K562 (cell line): Measurements from ENCODE around the gene LMBR1. TPM values are rescaled to one million over a fixed set of nuclear protein-coding genes. Genes with fewer than 3 reads are reported as not detected.

Experiments used
- BRCA1 ChIP-seq, 2 experiments: fragments of 450-650 bp in 1 of 2; sonication (generic) in 1 of 2; formaldehyde crosslinking in 1 of 2; IDR thresholded peaks; 2 replicates each; pipeline versions ENCODE4 v1.5.0 to v1.6.1; 2017 to 2020; ENCODE audit warnings: mild to moderate bottlenecking in 1 of 2, missing genetic modification reagents in 1 of 2
- CBFA2T3 ChIP-seq: fragments of 450-650 bp; IDR thresholded peaks from 2 replicates; pipeline ENCODE4 v1.6.1; 2017
- CREB3 ChIP-seq: fragments of 450-650 bp; conservative IDR thresholded peaks from 2 replicates; pipeline ENCODE4 v1.6.1; 2016; ENCODE audit warnings: missing genetic modification characterization, low read depth, mild to moderate bottlenecking, missing compliant biosample characterization, moderate library complexity
- HNRNPUL1 ChIP-seq: fragments of 200-400 bp; formaldehyde crosslinking; IDR thresholded peaks from 2 replicates; pipeline ENCODE4 v1.6.1; 2017; ENCODE audit warnings: low read length
- HOMEZ ChIP-seq: fragments of 250-450 bp; sonication (Bioruptor Pico); IDR thresholded peaks from 2 replicates; pipeline ENCODE4 v1.4.0; 2020; ENCODE audit warnings: mild to moderate bottlenecking, moderate library complexity
- ILK ChIP-seq: fragments of 450-650 bp; IDR thresholded peaks from 2 replicates; pipeline ENCODE4 v1.6.1; 2016; ENCODE audit warnings: missing genetic modification characterization, low read depth, mild to moderate bottlenecking, missing compliant biosample characterization, moderate library complexity, borderline replicate concordance
- MIER1 ChIP-seq: fragments of 450-650 bp; IDR thresholded peaks from 2 replicates; pipeline ENCODE4 v1.6.1; 2016; ENCODE audit warnings: antibody characterized with exemption, mild to moderate bottlenecking, low read depth
- MTA1 ChIP-seq: fragments of 450-650 bp; IDR thresholded peaks from 2 replicates; pipeline ENCODE4 v1.6.1; 2017; ENCODE audit warnings: borderline replicate concordance
- MTF1 ChIP-seq: fragments of 250-450 bp; sonication (Bioruptor Pico); IDR thresholded peaks from 2 replicates; pipeline ENCODE4 v1.9.0; 2021; ENCODE audit warnings: moderate library complexity, mild to moderate bottlenecking, inconsistent platforms, borderline replicate concordance
- NKRF ChIP-seq: fragments of 450-650 bp; IDR thresholded peaks from 2 replicates; pipeline ENCODE4 v1.6.1; 2016; ENCODE audit warnings: borderline replicate concordance
- NRF1 ChIP-seq, 2 experiments: fragments of 450-650 bp; IDR thresholded peaks in 1 of 2; conservative IDR thresholded peaks in 1 of 2; 2 replicates each; pipeline ENCODE4 v1.6.1; 2014; ENCODE audit warnings: mild to moderate bottlenecking in 2 of 2
- POLR2A ChIP-seq: fragments of 450-650 bp; conservative IDR thresholded peaks from 2 replicates; pipeline ENCODE4 v1.6.1; 2016
- TFAP4 ChIP-seq: sonication (generic); formaldehyde crosslinking; IDR thresholded peaks from 2 replicates; pipeline ENCODE4 v1.8.0; 2022; ENCODE audit warnings: missing genetic modification reagents, mild to moderate bottlenecking, moderate library complexity, borderline replicate concordance
- ZNF175 ChIP-seq: fragments of 200-800 bp; sonication (Bioruptor generic); IDR thresholded peaks from 2 replicates; pipeline ENCODE4 v1.6.1; 2016; ENCODE audit warnings: low read depth, mild to moderate bottlenecking, missing genetic modification characterization, missing compliant biosample characterization
- polyA plus RNA-seq, 8 experiments: library from polyadenylated mRNA; depleted of rRNA in 4 of 8; stranded (reverse) in 5 of 8; unstranded in 3 of 8; fragments of >200 nt; fragmentation: Nextera tagmentation in 2 of 8; fragmentation: Illumina TruSeq in 1 of 8; extraction: Ambion mirVana in 2 of 8; extraction: Trizol in 1 of 8; gene quantifications; 2 replicates each; pipeline versions ENCODE4 v1.2.1 to v1.2.3, GENCODE V29; 2011 to 2014; ENCODE audit warnings: inconsistent platforms in 1 of 8, missing spikeins in 1 of 8
- total RNA-seq, 7 experiments: library from RNA; depleted of rRNA in 6 of 7; stranded (reverse); fragments of >200 nt in 6 of 7; fragmentation: Illumina TruSeq in 2 of 7; extraction: Trizol in 2 of 7; gene quantifications; 2 replicates each; pipeline versions ENCODE4 v1.2.1 to v1.2.3, GENCODE V29; 2011 to 2021; ENCODE audit warnings: low replicate concordance in 1 of 7

LMBR1 gene
- total and polyA plus RNA-seq, 9 of the 15 experiments (the other 6 are each of a cell fraction or from before 2014, with no cell fraction given) = 7.7 to 90.0 (median 59.9) TPM

- TF ChIP-seq NKRF = no peak; the same call in 1 of the 2 replicates
- TF ChIP-seq HOMEZ (CRISPR knock-in tag) = no peak
- 0 out of 2 replicates have a peak, but pooled peaks have one; percentile 44 for TF ChIP-seq CREB3 (tag)
- TF ChIP-seq NRF1 (conservative IDR thresholded peaks at IDR 0.05 in 1 of 2, IDR thresholded peaks at IDR 0.05 in 1 of 2) = no peak
- 0 out of 2 replicates have a peak, but pooled peaks have one; percentile 2 for TF ChIP-seq TFAP4
- no peak for TF ChIP-seq BRCA1 (IDR thresholded peaks at IDR 0.05)
- no peak for TF ChIP-seq BRCA1 (CRISPR knock-in tag; IDR thresholded peaks at IDR 0.05)
- no peak for TF ChIP-seq MIER1
- 0 out of 2 replicates have a peak, but pooled peaks have one; percentile 40 for TF ChIP-seq ZNF175 (CRISPR knock-in tag)
- no peak for TF ChIP-seq CBFA2T3
- peak; percentile 3 for TF ChIP-seq POLR2A
- no peak for TF ChIP-seq MTA1
- TF ChIP-seq MTF1 (CRISPR knock-in tag) = no peak
- TF ChIP-seq ILK = no peak
- no peak for TF ChIP-seq HNRNPUL1
Measured at GRCh38 chr7:156640949-156641485, 252.0 kb downstream of the LMBR1 start (continued).
